Stimulated activated CD4-positive, alpha-beta T cell treated with anti-CD3 and anti-CD28 coated beads, Interleukin-15, amount 100 ng/mL, for 48 hours (primary cell): Measurements from ENCODE around the gene GRIA3.
"Not testable (repeated sequence)": the region's sequence is repeated elsewhere in the genome, so short reads cannot be mapped to it uniquely, and the experiment has no call there.

Source experiments
- DNase-seq, 2 donors: peaks; one replicate each; pipeline ENCODE4 v3.0.0-alpha.2; 2020; ENCODE audit warnings: low read depth in 2 of 2

The GRIA3 gene

GRCh38 chrX:123272630-123273029 lies 88.6 kb downstream of the GRIA3 start:
- DNase-seq: no peak

- DNase-seq: no peak
These were observed 90.7 kb downstream of the GRIA3 start for GRCh38 chrX:123274796-123275195.

- no peak for DNase-seq
These were observed 93.3 kb downstream of the GRIA3 start for GRCh38 chrX:123277347-123277746.

- DNase-seq: no peak
These were observed 93.7 kb downstream of the GRIA3 start for GRCh38 chrX:123277821-123278220.

- DNase-seq: no peak
These were observed 98.2 kb downstream of the GRIA3 start for GRCh38 chrX:123282241-123282640.

GRCh38 chrX:123283407-123283806 lies 99.3 kb downstream of the GRIA3 start:
- DNase-seq: not testable (repeated sequence)

- DNase-seq: no peak
These were observed 107.5 kb downstream of the GRIA3 start for GRCh38 chrX:123291623-123292022.

- DNase-seq: no peak
These were observed 113.9 kb downstream of the GRIA3 start for GRCh38 chrX:123298026-123298425.

- no peak for DNase-seq
These were observed 119.4 kb downstream of the GRIA3 start for GRCh38 chrX:123303429-123303828.

- DNase-seq: no peak
These were observed 124.6 kb downstream of the GRIA3 start for GRCh38 chrX:123308658-123309057.

- DNase-seq: no peak
These were observed 126.0 kb downstream of the GRIA3 start for GRCh38 chrX:123310112-123310511.

GRCh38 chrX:123311486-123311885 lies 127.4 kb downstream of the GRIA3 start:
- no peak for DNase-seq

- no peak for DNase-seq
These were observed 129.4 kb downstream of the GRIA3 start for GRCh38 chrX:123313486-123313885.

GRCh38 chrX:123320622-123321021 lies 136.5 kb downstream of the GRIA3 start:
- no peak for DNase-seq

GRCh38 chrX:123322536-123322935 lies 138.5 kb downstream of the GRIA3 start:
- DNase-seq: no peak

GRCh38 chrX:123324625-123325024 lies 140.5 kb downstream of the GRIA3 start:
- DNase-seq: no peak

GRCh38 chrX:123330229-123330942 lies 146.3 kb downstream of the GRIA3 start:
- no peak for DNase-seq

- no peak for DNase-seq
These were observed 147.3 kb downstream of the GRIA3 start for GRCh38 chrX:123331349-123331748.

- no peak for DNase-seq
These were observed 147.8 kb downstream of the GRIA3 start for GRCh38 chrX:123331859-123332258.

GRCh38 chrX:123336666-123337065 lies 152.6 kb downstream of the GRIA3 start:
- no peak for DNase-seq

GRCh38 chrX:123337886-123338639 lies 154.0 kb downstream of the GRIA3 start:
- DNase-seq: no peak

- no peak for DNase-seq
These were observed 155.3 kb downstream of the GRIA3 start for GRCh38 chrX:123339221-123339905.

GRCh38 chrX:123340696-123341095 lies 156.6 kb downstream of the GRIA3 start:
- no peak for DNase-seq
